Transverse colon (tissue), 4 donors: ENCODE measurements around the gene CCDC86.

Experiments used
- EP300 ChIP-seq: sonication (generic); formaldehyde crosslinking; IDR thresholded peaks from one replicate; pipeline ENCODE4 v1.6.1; 2017; ENCODE audit warnings: antibody characterized with exemption, low read depth
- POLR2A ChIP-seq: fragments of 450-650 bp; IDR thresholded peaks from one replicate; pipeline ENCODE4 v1.6.1; 2016; ENCODE audit warnings: antibody characterized with exemption, mild to moderate bottlenecking, moderate library complexity
- POLR2AphosphoS5 ChIP-seq, 3 donors: sonication (generic); formaldehyde crosslinking; IDR thresholded peaks; one replicate each; pipeline ENCODE4 v1.6.1; 2016; ENCODE audit warnings: antibody characterized with exemption in 3 of 3
- TF ChIP-seq, protein P1 (sequence below), 5 experiments: fragments of 200-600 bp in 3 of 5; fragments of 450-650 bp in 2 of 5; sonication (generic) in 3 of 5; IDR thresholded peaks; 1 replicate in 2 of 5; 2 replicates in 3 of 5; pipeline ENCODE4 v1.5.1; 2016 to 2017; ENCODE audit warnings: antibody characterized with exemption in 5 of 5, inconsistent platforms in 3 of 5, mild to moderate bottlenecking in 2 of 5, moderate library complexity in 1 of 5

GRCh38 chr11:60809691-60810090, 32.2 kb upstream of the CCDC86 start:
- TF ChIP-seq, protein P1, sequence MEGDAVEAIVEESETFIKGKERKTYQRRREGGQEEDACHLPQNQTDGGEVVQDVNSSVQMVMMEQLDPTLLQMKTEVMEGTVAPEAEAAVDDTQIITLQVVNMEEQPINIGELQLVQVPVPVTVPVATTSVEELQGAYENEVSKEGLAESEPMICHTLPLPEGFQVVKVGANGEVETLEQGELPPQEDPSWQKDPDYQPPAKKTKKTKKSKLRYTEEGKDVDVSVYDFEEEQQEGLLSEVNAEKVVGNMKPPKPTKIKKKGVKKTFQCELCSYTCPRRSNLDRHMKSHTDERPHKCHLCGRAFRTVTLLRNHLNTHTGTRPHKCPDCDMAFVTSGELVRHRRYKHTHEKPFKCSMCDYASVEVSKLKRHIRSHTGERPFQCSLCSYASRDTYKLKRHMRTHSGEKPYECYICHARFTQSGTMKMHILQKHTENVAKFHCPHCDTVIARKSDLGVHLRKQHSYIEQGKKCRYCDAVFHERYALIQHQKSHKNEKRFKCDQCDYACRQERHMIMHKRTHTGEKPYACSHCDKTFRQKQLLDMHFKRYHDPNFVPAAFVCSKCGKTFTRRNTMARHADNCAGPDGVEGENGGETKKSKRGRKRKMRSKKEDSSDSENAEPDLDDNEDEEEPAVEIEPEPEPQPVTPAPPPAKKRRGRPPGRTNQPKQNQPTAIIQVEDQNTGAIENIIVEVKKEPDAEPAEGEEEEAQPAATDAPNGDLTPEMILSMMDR (IDR thresholded peaks at IDR 0.05) = no peak
- TF ChIP-seq POLR2AphosphoS5 (IDR thresholded peaks at IDR 0.05) (no peak), POLR2A (no peak), EP300 (no peak)
